OCI-LY1 (cell line): Measurements from ENCODE around the gene TTC23L.

Experiments
- H2AFZ ChIP-seq: fragments of 200-600 bp; sonication (generic), shearing (Covaris generic); 2 replicates; pipeline ENCODE4 v1.6.0; 2014; ENCODE audit warnings: antibody characterized with exemption, mild to moderate bottlenecking, low read length
- H3F3A ChIP-seq: fragments of 200-600 bp; sonication (generic), shearing (Covaris generic); 2 replicates; pipeline ENCODE4 v1.6.0; 2014; ENCODE audit warnings: mild to moderate bottlenecking, antibody characterized with exemption, low read length, moderate library complexity; ENCODE audit not compliant: insufficient read depth
- H3K27ac ChIP-seq: fragments of 200-600 bp; sonication (generic); 2 replicates; pipeline ENCODE4 v1.5.1; 2014; ENCODE audit warnings: low read length, mixed run types, mild to moderate bottlenecking, low read depth; ENCODE audit not compliant: poor library complexity, severe bottlenecking
- H3K27me3 ChIP-seq: fragments of 200-600 bp; sonication (generic); 2 replicates; pipeline ENCODE4 v1.6.0; 2014; ENCODE audit warnings: antibody characterized with exemption, mild to moderate bottlenecking, low read length, moderate library complexity; ENCODE audit not compliant: insufficient read depth
- H3K36me3 ChIP-seq: fragments of 200-600 bp; sonication (generic); 2 replicates; pipeline ENCODE4 v1.6.1; 2014; ENCODE audit warnings: mild to moderate bottlenecking, antibody characterized with exemption, low read length, moderate library complexity, mixed read lengths; ENCODE audit not compliant: insufficient read depth
- H3K4me1 ChIP-seq: fragments of 200-600 bp; sonication (generic); 2 replicates; pipeline ENCODE4 v1.5.1; 2014; ENCODE audit warnings: mild to moderate bottlenecking, low read length, moderate library complexity; ENCODE audit not compliant: insufficient read depth, severe bottlenecking
- H3K4me2 ChIP-seq: fragments of 200-600 bp; sonication (generic), shearing (Covaris generic); 2 replicates; pipeline ENCODE4 v1.6.1; 2014; ENCODE audit warnings: low read length
- H3K4me3 ChIP-seq: fragments of 200-600 bp; sonication (generic); 2 replicates; pipeline ENCODE4 v1.5.1; 2014; ENCODE audit warnings: low read length, low read depth, mild to moderate bottlenecking, mixed read lengths; ENCODE audit not compliant: poor library complexity, severe bottlenecking
- H3K79me2 ChIP-seq: fragments of 200-600 bp; shearing (Covaris generic); 2 replicates; pipeline ENCODE4 v1.6.1; 2016; ENCODE audit warnings: mixed run types, low read length, mixed read lengths; ENCODE audit not compliant: insufficient read depth
- H3K9ac ChIP-seq: fragments of 200-600 bp; sonication (generic), shearing (Covaris generic); 2 replicates; pipeline ENCODE4 v1.6.1; 2014; ENCODE audit warnings: mild to moderate bottlenecking, low read length, mixed read lengths
- H3K9me2 ChIP-seq: fragments of 200-600 bp; sonication (generic), shearing (Covaris generic); 2 replicates; pipeline ENCODE4 v1.6.1; 2014; ENCODE audit warnings: low read depth, mild to moderate bottlenecking, low read length, mixed read lengths
- H3K9me3 ChIP-seq: fragments of 200-600 bp; shearing (Covaris generic); 2 replicates; pipeline ENCODE4 v1.6.1; 2014; ENCODE audit warnings: low read length, mixed read lengths
- H4K20me1 ChIP-seq: fragments of 200-600 bp; sonication (generic), shearing (Covaris generic); 2 replicates; pipeline ENCODE4 v1.6.0; 2016; ENCODE audit warnings: mild to moderate bottlenecking, low read length; ENCODE audit not compliant: insufficient read depth
- EZH2 ChIP-seq: fragments of 200-600 bp; sonication (generic), shearing (Covaris generic); IDR thresholded peaks from 2 replicates; pipeline ENCODE4 v1.8.0; 2017; ENCODE audit warnings: borderline replicate concordance, mixed run types, mild to moderate bottlenecking, antibody characterized with exemption, low read length, moderate library complexity, mixed read lengths
- TF ChIP-seq, protein P1 (sequence below): fragments of 200-600 bp; sonication (generic), shearing (Covaris generic); IDR thresholded peaks from 2 replicates; pipeline ENCODE4 v1.5.1; 2017; ENCODE audit warnings: mild to moderate bottlenecking, antibody characterized with exemption, low read length, moderate library complexity, mixed read lengths

Gene TTC23L

DNA sequence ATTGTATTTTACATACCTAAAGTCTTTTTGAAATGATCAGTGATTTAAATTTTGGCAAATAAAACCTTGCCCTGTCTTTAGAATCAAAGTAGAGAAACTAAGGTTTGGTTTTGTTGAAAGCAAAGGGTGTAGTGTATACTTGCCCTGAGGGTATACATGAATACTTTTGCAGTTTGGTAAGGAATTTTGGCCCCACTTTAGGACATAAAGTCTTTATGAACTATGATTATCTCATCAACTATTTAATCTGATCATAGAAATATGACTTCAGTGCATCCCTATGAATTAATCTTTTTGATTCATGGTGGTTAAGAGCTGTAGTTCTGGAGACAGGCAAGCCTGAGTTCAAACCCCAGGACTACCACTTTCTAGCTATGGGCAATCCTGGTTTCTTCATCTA, 58.7 kb downstream of the TTC23L start:
- Histone ChIP-seq H4K20me1 (no peaks in the 10 kb centered on the region), H3K4me2 (no peak overlapping the region), H3K79me2 (no peaks in the 10 kb centered on the region), H3K9me3 (no peaks in the 10 kb centered on the region), H2AFZ (no peak overlapping the region), H3K27ac (no peak overlapping the region), H3K4me3 (no peak overlapping the region), H3F3A (no peaks in the 10 kb centered on the region), H3K36me3 (no peaks in the 10 kb centered on the region), H3K9me2 (no peaks in the 10 kb centered on the region), H3K4me1 (no peaks in the 10 kb centered on the region), H3K27me3 (no peaks in the 10 kb centered on the region), H3K9ac (no peak overlapping the region)
- TF ChIP-seq EZH2: no peak
- TF ChIP-seq, protein P1, sequence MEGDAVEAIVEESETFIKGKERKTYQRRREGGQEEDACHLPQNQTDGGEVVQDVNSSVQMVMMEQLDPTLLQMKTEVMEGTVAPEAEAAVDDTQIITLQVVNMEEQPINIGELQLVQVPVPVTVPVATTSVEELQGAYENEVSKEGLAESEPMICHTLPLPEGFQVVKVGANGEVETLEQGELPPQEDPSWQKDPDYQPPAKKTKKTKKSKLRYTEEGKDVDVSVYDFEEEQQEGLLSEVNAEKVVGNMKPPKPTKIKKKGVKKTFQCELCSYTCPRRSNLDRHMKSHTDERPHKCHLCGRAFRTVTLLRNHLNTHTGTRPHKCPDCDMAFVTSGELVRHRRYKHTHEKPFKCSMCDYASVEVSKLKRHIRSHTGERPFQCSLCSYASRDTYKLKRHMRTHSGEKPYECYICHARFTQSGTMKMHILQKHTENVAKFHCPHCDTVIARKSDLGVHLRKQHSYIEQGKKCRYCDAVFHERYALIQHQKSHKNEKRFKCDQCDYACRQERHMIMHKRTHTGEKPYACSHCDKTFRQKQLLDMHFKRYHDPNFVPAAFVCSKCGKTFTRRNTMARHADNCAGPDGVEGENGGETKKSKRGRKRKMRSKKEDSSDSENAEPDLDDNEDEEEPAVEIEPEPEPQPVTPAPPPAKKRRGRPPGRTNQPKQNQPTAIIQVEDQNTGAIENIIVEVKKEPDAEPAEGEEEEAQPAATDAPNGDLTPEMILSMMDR: no peak

DNA sequence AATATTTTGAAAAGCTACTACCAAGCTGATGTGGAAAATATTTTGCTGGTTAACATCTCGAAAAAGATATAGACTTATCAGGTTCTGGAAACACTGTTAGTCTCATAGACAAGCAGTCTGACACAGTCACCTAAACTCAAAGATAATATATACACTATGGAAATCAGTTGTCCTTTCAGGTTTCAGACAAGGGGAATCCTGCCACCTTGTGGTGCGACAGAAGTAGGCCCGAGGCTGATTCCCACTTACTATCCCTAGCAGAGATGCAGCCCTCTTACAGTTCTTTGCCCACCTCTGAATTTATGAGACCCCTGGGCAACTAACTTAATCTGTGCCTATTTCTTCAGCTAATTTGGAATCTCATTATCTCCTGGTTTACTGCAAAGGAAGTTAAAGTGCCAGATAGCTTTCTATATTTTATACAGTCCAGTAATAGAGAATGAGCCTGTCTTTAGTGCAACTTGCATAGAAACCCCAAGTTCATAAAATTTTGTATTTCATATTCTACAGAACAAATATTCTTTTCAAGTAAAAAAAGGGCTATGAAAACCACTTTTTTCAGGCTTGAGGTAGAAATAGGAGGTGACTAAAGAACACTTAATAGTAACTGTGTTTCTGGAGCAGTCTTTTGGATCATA, 59.4 kb downstream of the TTC23L start:
- H3K79me2 ChIP-seq: no peaks in the 10 kb centered on the region
- TF ChIP-seq, protein P1: peak; percentile 85
- no peak for TF ChIP-seq EZH2

GRCh38 chr5:34899066-34899465, 60.1 kb downstream of the TTC23L start:
- Histone ChIP-seq H3K27me3 (no peaks in the 10 kb centered on the region), H3K79me2 (no peaks in the 10 kb centered on the region), H3K9ac (no peak overlapping the region), H3K36me3 (no peaks in the 10 kb centered on the region), H3K4me2 (no peak overlapping the region), H3K9me3 (no peaks in the 10 kb centered on the region), H3K4me3 (no peak overlapping the region), H3K4me1 (no peaks in the 10 kb centered on the region), H3K27ac (no peak overlapping the region), H3K9me2 (no peaks in the 10 kb centered on the region), H4K20me1 (no peaks in the 10 kb centered on the region), H2AFZ (no peak overlapping the region), H3F3A (no peaks in the 10 kb centered on the region)
- TF ChIP-seq, protein P1: no peak
- TF ChIP-seq EZH2: no peak

More for the DNA sequence above, 59.4 kb downstream of the TTC23L start:
- no peaks in the 10 kb centered on the region for H3K9me2 ChIP-seq
- H3K27me3 ChIP-seq: no peaks in the 10 kb centered on the region
- no peak overlapping the region for H3K4me2 ChIP-seq
- H4K20me1 ChIP-seq: no peaks in the 10 kb centered on the region
- H3K27ac ChIP-seq: no peak overlapping the region
- H3K9ac ChIP-seq: no peak overlapping the region
- H3K36me3 ChIP-seq: no peaks in the 10 kb centered on the region
- H3F3A ChIP-seq: no peaks in the 10 kb centered on the region
- no peak overlapping the region for H2AFZ ChIP-seq
- no peak overlapping the region for H3K4me3 ChIP-seq
- H3K9me3 ChIP-seq: no peaks in the 10 kb centered on the region
- no peaks in the 10 kb centered on the region for H3K4me1 ChIP-seq
